B cell (primary cell): ENCODE results near the gene KAZN.

Source experiments
- EZH2 ChIP-seq: IDR thresholded peaks from 2 replicates; pipeline ENCODE4 v1.6.1; 2012; ENCODE audit warnings: borderline replicate concordance, low read depth, mild to moderate bottlenecking, moderate library complexity, low read length; ENCODE audit not compliant: insufficient read depth, poor library complexity, severe bottlenecking
- TF ChIP-seq, protein P1 (sequence below): fragments of 200-600 bp; IDR thresholded peaks from one replicate; pipeline ENCODE4 v1.8.0; 2022; ENCODE audit warnings: antibody characterized with exemption, mild to moderate bottlenecking

DNA sequence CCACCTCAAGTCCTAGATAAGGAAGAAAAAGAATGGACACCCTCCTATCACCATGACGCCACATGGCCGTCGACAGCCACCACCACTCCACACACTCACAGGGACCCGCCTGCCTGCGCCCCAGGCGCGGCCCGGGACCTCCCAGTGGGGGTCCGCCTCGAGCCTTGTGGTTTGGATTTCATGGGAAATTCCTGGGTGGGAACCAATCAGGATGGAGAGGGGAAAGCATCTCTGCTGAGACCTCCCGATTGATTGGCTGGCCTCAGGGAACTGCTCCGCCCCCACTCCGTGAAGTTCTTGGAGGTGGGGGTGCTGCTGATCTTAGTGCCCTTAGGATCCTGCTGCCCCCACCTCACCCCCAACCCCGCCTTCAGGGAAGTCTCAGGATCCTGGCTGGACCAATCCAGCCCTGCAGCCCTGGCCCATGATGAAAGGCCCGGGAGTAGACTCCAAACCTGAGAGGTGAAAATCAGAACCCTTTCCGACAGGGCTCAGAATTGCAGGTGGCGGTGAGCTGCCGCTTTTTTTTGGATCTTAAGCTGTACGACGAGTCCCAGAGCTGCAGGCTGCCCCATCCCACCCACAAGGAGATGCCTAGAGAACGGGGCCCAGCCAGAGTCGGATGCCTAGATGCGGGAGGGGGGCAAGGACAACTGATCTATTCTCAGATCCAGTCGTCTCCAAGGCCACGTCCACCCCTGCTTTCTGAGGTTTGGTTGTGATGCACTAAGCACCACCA lies 526.0 kb downstream of the KAZN start:
- TF ChIP-seq, protein P1, sequence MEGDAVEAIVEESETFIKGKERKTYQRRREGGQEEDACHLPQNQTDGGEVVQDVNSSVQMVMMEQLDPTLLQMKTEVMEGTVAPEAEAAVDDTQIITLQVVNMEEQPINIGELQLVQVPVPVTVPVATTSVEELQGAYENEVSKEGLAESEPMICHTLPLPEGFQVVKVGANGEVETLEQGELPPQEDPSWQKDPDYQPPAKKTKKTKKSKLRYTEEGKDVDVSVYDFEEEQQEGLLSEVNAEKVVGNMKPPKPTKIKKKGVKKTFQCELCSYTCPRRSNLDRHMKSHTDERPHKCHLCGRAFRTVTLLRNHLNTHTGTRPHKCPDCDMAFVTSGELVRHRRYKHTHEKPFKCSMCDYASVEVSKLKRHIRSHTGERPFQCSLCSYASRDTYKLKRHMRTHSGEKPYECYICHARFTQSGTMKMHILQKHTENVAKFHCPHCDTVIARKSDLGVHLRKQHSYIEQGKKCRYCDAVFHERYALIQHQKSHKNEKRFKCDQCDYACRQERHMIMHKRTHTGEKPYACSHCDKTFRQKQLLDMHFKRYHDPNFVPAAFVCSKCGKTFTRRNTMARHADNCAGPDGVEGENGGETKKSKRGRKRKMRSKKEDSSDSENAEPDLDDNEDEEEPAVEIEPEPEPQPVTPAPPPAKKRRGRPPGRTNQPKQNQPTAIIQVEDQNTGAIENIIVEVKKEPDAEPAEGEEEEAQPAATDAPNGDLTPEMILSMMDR: no peak
- TF ChIP-seq EZH2: no peak
